Motor neuron (in vitro differentiated cells): ENCODE measurements around the gene MTERF4. TPM values are rescaled to one million over a fixed set of nuclear protein-coding genes. Genes with fewer than 3 reads are reported as not detected.
A peak's percentile ranks its signal among the peaks of the same experiment; 100 is the strongest.
"Not testable (repeated sequence)": the region's sequence is repeated elsewhere in the genome, so short reads cannot be mapped to it uniquely, and the experiment has no call there.

Experiments
- ATAC-seq, 8 experiments: fragments of 200-7000 bp; cut with Tn5 transposase; replicated peaks in 6 of 8; 2 replicates each; pipeline ENCODE4 v1.8.0; 2021; ENCODE audit warnings: mild to moderate bottlenecking in 8 of 8, moderate library complexity in 8 of 8
- H3K27ac ChIP-seq, 2 donors: fragments of 250-450 bp; sonication (Bioruptor Pico); 2 replicates each; pipeline ENCODE4 v1.9.0; 2021; ENCODE audit warnings: antibody characterized with exemption in 2 of 2, mild to moderate bottlenecking in 2 of 2, moderate library complexity in 1 of 2
- H3K4me1 ChIP-seq, 2 donors: fragments of 250-450 bp; sonication (Bioruptor Pico); replicated peaks in 1 of 2; 2 replicates each; pipeline ENCODE4 v1.6.1; 2021; ENCODE audit warnings: antibody characterized with exemption in 2 of 2, mild to moderate bottlenecking in 2 of 2, moderate library complexity in 1 of 2
- H3K4me3 ChIP-seq, 5 donors: fragments of 250-450 bp; sonication (Bioruptor Pico); 2 replicates each; pipeline ENCODE4 v1.9.0; 2021; ENCODE audit warnings: antibody characterized with exemption in 5 of 5, mild to moderate bottlenecking in 5 of 5, moderate library complexity in 4 of 5
- WGBS, 10 experiments: fragments of 450-650 bp; shearing (Covaris generic); methylation state at CpG; one replicate each; pipeline ENCODE4 v1.0.0; 2022; 5-methylcytosine and 5-hydroxymethylcytosine counted together
- in situ Hi-C, 9 experiments: fragments of 400-800 bp; cut with MboI; loops; one replicate each; pipeline ENCODE4 v1.15.0; 2021; ENCODE audit warnings: low sequenced_read_pairs in 9 of 9, low pct_unique_long_range_greater_than_20kb in 2 of 9; ENCODE audit not compliant: unreplicated experiment in 9 of 9
- total RNA-seq, 8 experiments: library from RNA; unstranded; fragments of 300-600 nt; gene quantifications; 2 replicates each; pipeline versions ENCODE4 v1.2.3 to v1.2.4, GENCODE V29; 2022

The MTERF4 gene
- total RNA-seq, 8 experiments from 2014 or later: 21.6 to 39.3 (median 30.5) TPM

GRCh38 chr2:241103176-241103595 is 1.1 kb upstream of the MTERF4 start:
- ATAC-seq: no peak
- Histone ChIP-seq H3K4me1 (peaks cover 13 to 15% of the 10 kb centered on the region in 2 donors), H3K27ac (peak overlapping the region in 1 of 2 donors; percentile 30), H3K4me3 (peak overlapping the region; percentile 76 to 98 (median 95))
- 7 to 57% (median 36%) methylated on average over 2 to 5 of the region's 5 CpGs for WGBS, 10 experiments
- in situ Hi-C loops: no loop called here

GRCh38 chr2:241099246-241099645 is 2.8 kb downstream of the MTERF4 start:
- peaks cover 13 to 15% of the 10 kb centered on the region in 2 donors for H3K4me1 ChIP-seq
- no peak overlapping the region for H3K4me3 ChIP-seq
- 89 to 100% (median 100%) methylated on average over 1 to 5 of the region's 5 CpGs; no CpG with 5 or more reads in 2 of the 10 experiments for WGBS, 10 experiments
- no peak overlapping the region for H3K27ac ChIP-seq
- in situ Hi-C loops: no loop called here
- ATAC-seq: no peak

GRCh38 chr2:241096979-241097378 is 5.1 kb downstream of the MTERF4 start:
- Histone ChIP-seq H3K4me1 (peaks cover 4 to 8% of the 10 kb centered on the region in 2 donors), H3K4me3 (no peak overlapping the region), H3K27ac (no peak overlapping the region)
- in situ Hi-C loops: no loop called here
- 54 to 100% (median 98%) methylated on average over 2 to 8 of the region's 8 CpGs for WGBS, 10 experiments
- no peak for ATAC-seq

GRCh38 chr2:241095594-241096290 is 6.3 kb downstream of the MTERF4 start:
- Histone ChIP-seq H3K4me1 (peaks cover under 1% of the 10 kb centered on the region in 2 donors), H3K27ac (no peak overlapping the region), H3K4me3 (no peak overlapping the region)
- in situ Hi-C loops: no loop called here
- ATAC-seq: no peak
- WGBS, 10 experiments: 85 to 100% (median 97%) methylated on average over 5 to 14 of the region's 14 CpGs

- Histone ChIP-seq H3K27ac (no peak overlapping the region), H3K4me3 (no peak overlapping the region), H3K4me1 (no peaks in the 10 kb centered on the region)
- ATAC-seq: no peak
- in situ Hi-C loops: no loop called here
- 76 to 100% (median 82%) methylated on average over 1 to 3 of the region's 6 CpGs; no CpG with 5 or more reads in 6 of the 10 experiments for WGBS, 10 experiments
Observed at GRCh38 chr2:241094924-241095420, 7.1 kb downstream of the MTERF4 start.

GRCh38 chr2:241094172-241094571 is 7.9 kb downstream of the MTERF4 start:
- in situ Hi-C loops: no loop called here
- no peak overlapping the region for H3K4me3 ChIP-seq
- no peaks in the 10 kb centered on the region for H3K4me1 ChIP-seq
- H3K27ac ChIP-seq: no peak overlapping the region
- peak in 3 of 8 experiments; percentile 33 to 47 (median 42) for ATAC-seq
- WGBS, 10 experiments: 32 to 100% (median 71%) methylated on average over 1 to 7 of the region's 7 CpGs; no CpG with 5 or more reads in 4 of the 10 experiments

GRCh38 chr2:241093133-241093781 is 8.8 kb downstream of the MTERF4 start:
- H3K4me3 ChIP-seq, in situ Hi-C loops, H3K4me1 ChIP-seq, H3K27ac ChIP-seq: not testable (repeated sequence)
- peak in 4 of 8 experiments; percentile 44 to 97 (median 88) for ATAC-seq
- 20 to 88% (median 75%) methylated on average over 1 to 8 of the region's 10 CpGs for WGBS, 10 experiments

- no peak overlapping the region for H3K4me3 ChIP-seq
- ATAC-seq: peak in 1 of 8 experiments; percentile 27
- no peaks in the 10 kb centered on the region for H3K4me1 ChIP-seq
- H3K27ac ChIP-seq: no peak overlapping the region
- WGBS, 10 experiments: 79 to 92% (median 85%) methylated on average over 2 to 7 of the region's 8 CpGs; no CpG with 5 or more reads in 4 of the 10 experiments
- in situ Hi-C loops: no loop called here
Observed at GRCh38 chr2:241092677-241093076, 9.4 kb downstream of the MTERF4 start.

- WGBS, 10 experiments: 60 to 98% (median 89%) methylated on average over 1 to 18 of the region's 22 CpGs; no CpG with 5 or more reads in 1 of the 10 experiments
- Histone ChIP-seq H3K27ac (no peak overlapping the region), H3K4me3 (no peak overlapping the region), H3K4me1 (no peaks in the 10 kb centered on the region)
- ATAC-seq: no peak
- in situ Hi-C loops: no loop called here
Observed at GRCh38 chr2:241091734-241092445, 10.2 kb downstream of the MTERF4 start.

- 65 to 100% (median 86%) methylated on average over 1 to 7 of the region's 10 CpGs; no CpG with 5 or more reads in 2 of the 10 experiments for WGBS, 10 experiments
- no peak for ATAC-seq
- no peak overlapping the region for H3K27ac ChIP-seq
- in situ Hi-C loops: no loop called here
- H3K4me1 ChIP-seq: no peaks in the 10 kb centered on the region
- H3K4me3 ChIP-seq: no peak overlapping the region
Observed at GRCh38 chr2:241091201-241091600, 10.9 kb downstream of the MTERF4 start.

GRCh38 chr2:241088791-241089732 is 13.0 kb downstream of the MTERF4 start:
- in situ Hi-C loops: no loop called here
- no peak overlapping the region for H3K27ac ChIP-seq
- ATAC-seq: no peak

GRCh38 chr2:241088376-241088775 is 13.7 kb downstream of the MTERF4 start:
- H3K27ac ChIP-seq: no peak overlapping the region
- in situ Hi-C loops: no loop called here
- 67 to 100% (median 87%) methylated on average over 1 to 8 of the region's 8 CpGs; no CpG with 5 or more reads in 1 of the 10 experiments for WGBS, 10 experiments
- no peak overlapping the region for H3K4me3 ChIP-seq
- H3K4me1 ChIP-seq: no peaks in the 10 kb centered on the region
- no peak for ATAC-seq

More at GRCh38 chr2:241088791-241089732, 13.0 kb downstream of the MTERF4 start:
- 61 to 100% (median 87%) methylated on average over 1 to 17 of the region's 20 CpGs; no CpG with 5 or more reads in 1 of the 10 experiments for WGBS, 10 experiments
- Histone ChIP-seq H3K4me1 (no peaks in the 10 kb centered on the region), H3K4me3 (no peak overlapping the region)
